ENCODE results near the gene GJB3.
"Not testable (repeated sequence)": the region's sequence is repeated elsewhere in the genome, so short reads cannot be mapped to it uniquely, and the experiment has no call there.

Gene GJB3

DNA sequence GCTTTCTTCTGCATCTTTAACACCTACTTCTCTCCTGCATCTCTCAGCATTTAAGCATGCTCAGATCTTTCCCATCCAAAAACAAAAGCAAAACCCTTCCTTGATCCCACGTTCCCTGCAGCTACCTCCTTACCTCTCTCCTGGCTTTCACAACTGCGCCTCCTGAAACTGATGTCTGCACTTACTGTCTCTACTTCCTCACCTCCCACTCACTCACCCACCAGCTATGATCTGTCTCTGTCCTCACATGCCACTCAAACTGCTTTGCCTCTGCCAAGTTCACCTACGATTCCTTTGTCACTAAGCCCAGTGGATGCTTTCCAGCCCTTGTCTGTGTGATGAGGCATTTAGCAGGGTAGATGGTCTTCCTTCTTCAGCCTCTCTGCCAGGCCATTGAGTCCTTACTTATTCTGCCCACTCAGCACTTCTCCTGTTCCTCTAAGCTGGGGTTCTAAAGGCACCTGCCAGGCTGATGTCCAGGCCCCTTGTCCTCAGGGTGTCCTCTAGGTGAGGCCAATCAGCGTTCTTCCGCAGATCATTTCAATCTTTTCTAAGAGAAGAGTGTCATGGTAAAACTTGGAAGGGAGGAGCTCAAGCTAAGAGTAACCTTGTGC, 10.0 kb upstream of the GJB3 start:
- DNase-seq (ENCODE audit: low read depth), result no peak
- H3K4me3 ChIP-seq (ENCODE audit: low read depth, low read length), result no peak overlapping the region
- no peak for TF ChIP-seq CTCF (IDR thresholded peaks at IDR 0.05; ENCODE audit: low read depth, low read length, missing control alignments)

DNA sequence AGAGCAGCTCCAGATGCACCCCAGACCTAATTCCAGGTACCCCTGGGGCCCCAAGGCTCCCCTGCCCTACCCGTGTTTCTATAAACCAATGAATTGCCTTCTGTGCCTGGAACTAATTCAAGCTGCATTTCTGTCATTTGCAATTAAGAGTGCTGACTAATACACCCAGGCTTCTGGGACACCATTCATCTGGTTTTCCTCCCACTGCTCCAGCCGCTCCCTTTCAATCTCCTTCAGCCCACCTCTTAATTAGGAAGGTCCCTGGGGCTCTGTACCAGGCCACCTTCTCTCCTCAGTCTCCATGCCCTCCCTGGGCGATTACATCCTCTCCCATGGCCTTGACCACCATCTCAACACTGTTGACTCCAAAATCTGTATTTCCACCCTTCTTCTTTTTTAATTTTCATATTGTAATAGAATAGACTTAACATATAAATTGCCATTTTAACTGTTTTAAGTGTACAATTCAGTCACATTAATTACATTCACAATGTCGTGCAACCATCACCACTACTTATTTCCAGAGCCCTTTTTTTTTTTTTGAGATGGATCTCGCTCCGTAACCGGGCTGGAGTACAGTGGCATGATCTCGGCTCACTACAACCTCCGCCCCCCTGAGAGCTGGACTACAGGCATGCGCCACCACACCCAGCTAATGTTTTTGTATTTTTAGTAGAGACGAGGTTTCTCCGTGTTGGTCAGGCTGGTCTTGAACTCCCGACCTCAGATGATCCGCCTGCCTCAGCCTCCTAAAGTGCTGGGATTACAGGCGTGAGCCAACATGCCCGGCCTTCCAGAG, 9.2 kb upstream of the GJB3 start:
- H3K4me3 ChIP-seq (ENCODE audit: low read depth, low read length), result no peak overlapping the region
- TF ChIP-seq CTCF (IDR thresholded peaks at IDR 0.05; ENCODE audit: low read depth, low read length, missing control alignments), result no peak
- no peak for DNase-seq (ENCODE audit: low read depth)

- DNase-seq (ENCODE audit: low read depth); H3K4me3 ChIP-seq (ENCODE audit: low read depth, low read length): not testable (repeated sequence)
These were observed 7.9 kb upstream of the GJB3 start for GRCh38 chr1:34773114-34773513.

DNA sequence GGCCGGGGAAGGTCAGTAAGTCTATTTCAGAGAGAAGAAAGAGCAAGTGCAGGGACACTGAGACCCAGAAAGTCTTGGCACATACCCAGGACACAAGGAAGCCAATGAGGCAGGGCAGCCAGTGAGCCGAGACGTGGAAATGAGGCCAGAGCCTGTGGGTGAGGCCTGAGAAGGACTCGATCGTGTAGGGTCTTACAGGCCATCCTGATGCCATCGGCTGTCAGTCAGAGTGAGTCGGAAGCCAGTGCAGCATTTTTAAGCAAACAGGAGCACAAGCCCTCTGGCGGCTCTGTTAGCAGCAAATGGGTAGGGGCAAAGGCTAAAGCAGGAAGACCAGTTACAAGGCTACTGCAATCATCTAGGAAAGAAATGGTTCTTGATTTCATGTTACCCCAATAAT, 6.1 kb upstream of the GJB3 start:
- H3K4me3 ChIP-seq (ENCODE audit: low read depth, low read length), result no peak overlapping the region
- TF ChIP-seq CTCF (IDR thresholded peaks at IDR 0.05; ENCODE audit: low read depth, low read length, missing control alignments), result no peak
- no peak for DNase-seq (ENCODE audit: low read depth)

DNA sequence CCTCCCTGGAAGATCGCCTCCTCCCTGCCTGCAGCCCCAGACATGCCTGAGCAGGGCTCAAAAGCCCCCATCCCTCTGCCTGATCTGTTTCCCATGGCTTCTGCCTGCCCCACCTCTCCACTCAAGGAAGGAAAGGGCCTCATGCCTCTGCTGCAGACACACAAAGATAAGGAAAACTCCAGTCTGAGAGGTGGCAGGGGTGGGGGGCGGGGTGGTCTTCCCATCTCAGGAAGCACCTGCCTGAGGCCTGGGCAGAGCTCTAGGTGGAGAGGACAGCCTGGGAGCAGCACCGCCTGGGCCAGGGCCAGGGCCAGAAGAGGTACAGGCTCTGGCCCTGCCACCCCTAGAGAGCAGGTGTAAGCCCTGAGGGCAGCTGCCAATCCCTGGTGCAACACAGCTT, 4.1 kb upstream of the GJB3 start:
- DNase-seq (ENCODE audit: low read depth), result no peak
- TF ChIP-seq CTCF (IDR thresholded peaks at IDR 0.05; ENCODE audit: low read depth, low read length, missing control alignments), result no peak
- H3K4me3 ChIP-seq (ENCODE audit: low read depth, low read length), result no peak overlapping the region

- DNase-seq (ENCODE audit: low read depth), result no peak
- no peak for TF ChIP-seq CTCF (IDR thresholded peaks at IDR 0.05; ENCODE audit: low read depth, low read length, missing control alignments)
- no peak overlapping the region for H3K4me3 ChIP-seq (ENCODE audit: low read depth, low read length)
These were observed 3.3 kb upstream of the GJB3 start for GRCh38 chr1:34777519-34778321.

DNA sequence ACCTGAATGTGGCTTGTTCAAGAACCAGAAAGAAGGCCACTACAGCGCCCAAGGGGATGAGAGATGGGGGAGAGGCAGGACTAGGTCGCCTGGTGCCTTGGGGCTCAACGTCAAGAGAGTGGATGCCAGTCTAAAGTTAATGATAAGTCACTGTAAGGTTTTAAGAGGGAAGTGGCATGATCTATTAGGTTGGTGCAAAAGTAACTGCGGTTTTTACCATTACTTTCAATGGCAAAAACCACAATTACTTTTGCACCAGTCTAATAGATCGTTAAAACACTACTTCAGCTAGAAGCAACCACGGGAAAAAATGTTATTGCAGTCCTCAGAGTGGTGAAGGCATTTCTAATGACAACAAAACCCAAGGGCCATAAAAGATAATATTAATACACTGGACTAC, 2.6 kb upstream of the GJB3 start:
- DNase-seq (ENCODE audit: low read depth), result no peak
- no peak for TF ChIP-seq CTCF (IDR thresholded peaks at IDR 0.05; ENCODE audit: low read depth, low read length, missing control alignments)
- no peak overlapping the region for H3K4me3 ChIP-seq (ENCODE audit: low read depth, low read length)
